ENCODE results near the gene METTL25B. TPM values are rescaled to one million over a fixed set of nuclear protein-coding genes. Genes with fewer than 3 reads are reported as not detected.

The METTL25B gene
- total RNA-seq, 1 donor from 2014 or later, result 39.2 TPM

- Mint-ChIP-seq H3K4me3 (peak overlapping the region; percentile 84), H3K27me3 (ENCODE audit: low read depth) (no peaks in the 10 kb centered on the region), H3K9me3 (no peaks in the 10 kb centered on the region), H3K4me1 (peaks cover 77% of the 10 kb centered on the region), H3K36me3 (peaks cover 7% of the 10 kb centered on the region), H3K27ac (peak overlapping the region; percentile 79)
- DNase-seq (ENCODE audit: low spot score in 2 of 2, unreplicated experiment in 2 of 2), result no peak
- no peak for TF ChIP-seq CTCF (IDR thresholded peaks at IDR 0.05; ENCODE audit: unreplicated experiment)
Observed at GRCh38 chr1:156704166-156704711, 24.0 kb upstream of the METTL25B start.

- DNase-seq (ENCODE audit: low spot score in 2 of 2, unreplicated experiment in 2 of 2), result no peak
- Mint-ChIP-seq H3K4me3 (peak overlapping the region; percentile 84), H3K27ac (peak overlapping the region; percentile 79), H3K27me3 (ENCODE audit: low read depth) (no peaks in the 10 kb centered on the region), H3K9me3 (no peaks in the 10 kb centered on the region), H3K4me1 (peaks cover 80% of the 10 kb centered on the region), H3K36me3 (peaks cover 3% of the 10 kb centered on the region)
- no peak for TF ChIP-seq CTCF (IDR thresholded peaks at IDR 0.05; ENCODE audit: unreplicated experiment)
Observed at GRCh38 chr1:156704930-156705320, 23.3 kb upstream of the METTL25B start.

DNA sequence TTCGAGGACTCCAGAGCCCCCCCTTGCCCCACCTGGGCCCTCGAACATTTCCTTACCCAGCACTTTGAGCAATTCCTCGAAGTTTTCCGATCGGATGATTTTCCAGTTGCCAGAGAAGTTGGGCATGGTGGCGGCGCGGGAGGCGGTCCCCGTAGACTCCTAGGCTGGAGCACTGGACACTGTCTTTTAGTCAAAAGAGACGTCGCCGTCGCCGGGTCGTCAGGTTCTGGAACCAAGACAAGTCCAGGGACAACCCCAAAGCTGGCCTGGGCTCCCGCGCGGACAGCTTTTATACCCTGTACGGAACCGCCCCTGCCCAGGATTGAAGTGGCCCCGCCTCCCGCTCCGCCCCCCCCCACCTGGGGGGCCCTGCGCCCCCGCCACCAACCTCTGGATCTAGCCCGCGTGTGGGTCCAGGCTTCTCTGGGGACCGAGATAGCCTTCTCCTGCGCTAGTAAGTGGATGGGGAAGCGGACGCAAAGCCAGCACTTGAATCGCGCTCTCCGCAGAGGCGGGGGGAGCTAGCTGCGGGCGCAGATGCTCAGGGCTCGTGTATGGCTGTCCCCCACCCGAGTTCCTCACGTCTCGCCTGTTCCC is 22.9 kb upstream of the METTL25B start, which contains the start of gene CRABP2:
Gene CRABP2 (minus strand): TSS at position 263 of the 597 bp plus-strand sequence. CDS start 137 bp downstream, at position 126.
- Mint-ChIP-seq H3K9me3 (no peaks in the 10 kb centered on the region), H3K4me3 (peak within 1 kb of the TSS; percentile 84), H3K36me3 (peaks cover 2% of the 10 kb centered on the region), H3K4me1 (peaks cover 83% of the 10 kb centered on the region), H3K27ac (peak within 1 kb of the TSS; percentile 96), H3K27me3 (ENCODE audit: low read depth) (no peaks in the 10 kb centered on the region)
- TF ChIP-seq CTCF (IDR thresholded peaks at IDR 0.05; ENCODE audit: unreplicated experiment), result no peak
- DNase-seq (ENCODE audit: low spot score in 2 of 2, unreplicated experiment in 2 of 2), result peak; percentile 51 to 64

GRCh38 chr1:156705918-156706656 is 22.2 kb upstream of the METTL25B start:
- Mint-ChIP-seq H3K27me3 (ENCODE audit: low read depth) (no peaks in the 10 kb centered on the region), H3K4me1 (peaks cover 86% of the 10 kb centered on the region), H3K27ac (peak overlapping the region; percentile 96), H3K4me3 (peak overlapping the region; percentile 84), H3K9me3 (no peaks in the 10 kb centered on the region), H3K36me3 (peaks cover 2% of the 10 kb centered on the region)
- TF ChIP-seq CTCF (IDR thresholded peaks at IDR 0.05; ENCODE audit: unreplicated experiment), result peak; percentile 93
- peak; percentile 81 to 94 for DNase-seq (ENCODE audit: low spot score in 2 of 2, unreplicated experiment in 2 of 2)

DNA sequence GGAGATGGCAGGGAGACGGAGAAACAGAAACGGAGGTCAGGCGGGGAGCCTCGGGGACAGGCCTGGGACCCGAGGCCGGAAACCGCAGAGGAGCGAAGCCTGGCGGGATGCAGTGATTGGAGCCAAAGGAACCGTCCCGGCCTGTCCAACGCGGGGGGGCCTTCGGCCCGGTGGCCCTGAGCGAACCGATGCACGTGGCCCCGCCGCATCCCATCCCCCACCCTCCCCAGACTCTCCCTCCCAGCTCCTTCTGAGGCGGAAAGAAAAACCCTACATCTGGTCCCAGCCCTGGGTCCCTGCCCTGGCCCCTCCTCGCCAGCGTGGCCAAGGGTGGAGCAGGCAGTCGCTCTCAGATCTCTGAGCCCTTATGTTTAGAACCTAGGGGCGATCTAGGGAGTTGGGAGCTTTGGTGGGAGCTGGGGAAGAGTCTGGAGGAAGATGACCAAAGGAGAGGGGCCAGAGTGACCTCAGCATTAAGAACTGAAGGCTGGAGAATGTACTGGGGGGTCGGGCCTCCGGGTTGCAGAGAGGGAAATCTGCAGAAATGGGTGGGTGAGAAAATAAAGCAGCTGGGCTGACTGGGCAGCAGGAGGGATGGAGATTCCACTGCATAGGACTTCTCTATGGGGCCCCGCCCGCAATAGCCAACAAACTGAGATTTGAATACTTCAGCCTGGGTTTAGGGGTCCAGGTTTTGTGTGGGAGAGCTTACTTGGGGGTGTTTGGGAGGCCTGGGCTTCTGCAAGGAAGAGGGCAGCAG is 21.4 kb upstream of the METTL25B start:
- Mint-ChIP-seq H3K4me3 (peak overlapping the region; percentile 84), H3K27ac (peak overlapping the region; percentile 96), H3K27me3 (ENCODE audit: low read depth) (no peaks in the 10 kb centered on the region), H3K4me1 (peaks cover 87% of the 10 kb centered on the region), H3K9me3 (no peaks in the 10 kb centered on the region), H3K36me3 (peaks cover 2% of the 10 kb centered on the region)
- TF ChIP-seq CTCF (IDR thresholded peaks at IDR 0.05; ENCODE audit: unreplicated experiment), result no peak
- DNase-seq (ENCODE audit: low spot score in 2 of 2, unreplicated experiment in 2 of 2), result peak; percentile 43 to 69

Data from mesothelial cell of epicardium (in vitro differentiated cells).